HG02571 (cell line): ENCODE measurements around the gene PGM2.

ENCODE experiments used
- ATAC-seq: cut with Tn5 transposase; IDR thresholded peaks from one replicate; pipeline ENCODE4 v1.9.1; 2021; ENCODE audit warnings: mild to moderate bottlenecking, moderate library complexity; ENCODE audit not compliant: unreplicated experiment

PGM2 gene

GRCh38 chr4:37895271-37895670, 68.8 kb downstream of the PGM2 start:
- ATAC-seq, result no peak

GRCh38 chr4:37896206-37896860, 69.8 kb downstream of the PGM2 start:
- ATAC-seq, result no peak

GRCh38 chr4:37902212-37902611, 75.7 kb downstream of the PGM2 start:
- ATAC-seq, result no peak

- no peak for ATAC-seq
Observed at GRCh38 chr4:37902738-37903693, 76.5 kb downstream of the PGM2 start.

- no peak for ATAC-seq
Observed at GRCh38 chr4:37903901-37904300, 77.4 kb downstream of the PGM2 start.

GRCh38 chr4:37904824-37905223, 78.3 kb downstream of the PGM2 start:
- ATAC-seq, result no peak

GRCh38 chr4:37905533-37906169, 79.2 kb downstream of the PGM2 start:
- no peak for ATAC-seq

GRCh38 chr4:37908488-37909331, 82.2 kb downstream of the PGM2 start:
- no peak for ATAC-seq

GRCh38 chr4:37909332-37910090, 83.0 kb downstream of the PGM2 start:
- ATAC-seq, result no peak

- no peak for ATAC-seq
Observed at GRCh38 chr4:37910091-37910486, 83.6 kb downstream of the PGM2 start.
